SK-N-SH (cell line): ENCODE results near the gene SLC25A47.
"Not testable (repeated sequence)": the region's sequence is repeated elsewhere in the genome, so short reads cannot be mapped to it uniquely, and the experiment has no call there.

ENCODE experiments used
- EP300 ChIP-seq, 2 experiments: IDR thresholded peaks; 2 replicates each; pipeline versions ENCODE4 v1.4.0 to v1.6.1; 2012; ENCODE audit warnings: borderline replicate concordance in 1 of 2, low read depth in 1 of 2, low read length in 1 of 2
- EZH2phosphoT487 ChIP-seq: fragments of 200-600 bp; sonication (generic); IDR thresholded peaks from 2 replicates; pipeline ENCODE4 v1.6.1; 2017; ENCODE audit warnings: low read depth, mixed run types, mild to moderate bottlenecking, antibody characterized with exemption, moderate library complexity, borderline replicate concordance
- GABPA ChIP-seq: IDR thresholded peaks from 2 replicates; pipeline ENCODE4 v1.4.0; 2012; ENCODE audit warnings: low read depth, mild to moderate bottlenecking
- RFX5 ChIP-seq: IDR thresholded peaks from 2 replicates; pipeline ENCODE4 v1.6.1; 2012; ENCODE audit warnings: mild to moderate bottlenecking, improper control_type of control experiment, low read length
- SIN3A ChIP-seq: IDR thresholded peaks from 2 replicates; pipeline ENCODE4 v1.6.1; 2012; ENCODE audit warnings: low read depth, mild to moderate bottlenecking, low read length, moderate library complexity, borderline replicate concordance
- YY1 ChIP-seq: IDR thresholded peaks from 2 replicates; pipeline ENCODE4 v1.4.0; 2012; ENCODE audit warnings: low read depth, mild to moderate bottlenecking
- TF ChIP-seq, protein P1 (sequence below): fragments of 200-600 bp; sonication (generic); IDR thresholded peaks from 2 replicates; pipeline ENCODE4 v1.6.1; 2017; ENCODE audit warnings: antibody characterized with exemption, mild to moderate bottlenecking, moderate library complexity
- TF ChIP-seq, protein P2 (sequence below): IDR thresholded peaks from 2 replicates; pipeline ENCODE4 v1.4.0; 2012; ENCODE audit warnings: low read depth
- TF ChIP-seq, protein P3 (sequence below): IDR thresholded peaks from 2 replicates; pipeline ENCODE4 v1.6.1; 2012; ENCODE audit warnings: mild to moderate bottlenecking, low read depth, low read length, moderate library complexity

DNA sequence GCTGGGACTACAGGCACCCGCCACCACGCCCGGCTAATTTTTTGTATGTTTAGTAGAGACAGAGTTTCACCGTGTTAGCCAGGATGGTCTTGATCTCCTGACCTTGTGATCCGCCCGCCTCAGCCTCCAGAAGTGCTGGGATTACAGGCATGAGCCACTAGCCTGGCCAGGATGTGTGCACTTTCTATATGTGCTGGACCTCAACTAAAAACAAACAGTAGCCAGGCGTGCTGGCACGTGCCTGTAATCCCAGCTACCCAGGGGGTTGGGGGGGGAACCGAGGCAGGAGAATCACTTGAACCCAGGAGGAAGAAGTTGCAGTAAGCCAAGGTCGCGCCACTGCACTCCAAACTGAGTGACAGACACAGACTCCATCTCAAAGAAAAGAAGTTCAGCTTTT, 26.4 kb upstream of the SLC25A47 start:
- TF ChIP-seq, protein P1, sequence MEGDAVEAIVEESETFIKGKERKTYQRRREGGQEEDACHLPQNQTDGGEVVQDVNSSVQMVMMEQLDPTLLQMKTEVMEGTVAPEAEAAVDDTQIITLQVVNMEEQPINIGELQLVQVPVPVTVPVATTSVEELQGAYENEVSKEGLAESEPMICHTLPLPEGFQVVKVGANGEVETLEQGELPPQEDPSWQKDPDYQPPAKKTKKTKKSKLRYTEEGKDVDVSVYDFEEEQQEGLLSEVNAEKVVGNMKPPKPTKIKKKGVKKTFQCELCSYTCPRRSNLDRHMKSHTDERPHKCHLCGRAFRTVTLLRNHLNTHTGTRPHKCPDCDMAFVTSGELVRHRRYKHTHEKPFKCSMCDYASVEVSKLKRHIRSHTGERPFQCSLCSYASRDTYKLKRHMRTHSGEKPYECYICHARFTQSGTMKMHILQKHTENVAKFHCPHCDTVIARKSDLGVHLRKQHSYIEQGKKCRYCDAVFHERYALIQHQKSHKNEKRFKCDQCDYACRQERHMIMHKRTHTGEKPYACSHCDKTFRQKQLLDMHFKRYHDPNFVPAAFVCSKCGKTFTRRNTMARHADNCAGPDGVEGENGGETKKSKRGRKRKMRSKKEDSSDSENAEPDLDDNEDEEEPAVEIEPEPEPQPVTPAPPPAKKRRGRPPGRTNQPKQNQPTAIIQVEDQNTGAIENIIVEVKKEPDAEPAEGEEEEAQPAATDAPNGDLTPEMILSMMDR, result not testable (repeated sequence)
- TF ChIP-seq, protein P2, sequence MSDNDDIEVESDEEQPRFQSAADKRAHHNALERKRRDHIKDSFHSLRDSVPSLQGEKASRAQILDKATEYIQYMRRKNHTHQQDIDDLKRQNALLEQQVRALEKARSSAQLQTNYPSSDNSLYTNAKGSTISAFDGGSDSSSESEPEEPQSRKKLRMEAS, result not testable (repeated sequence)
- TF ChIP-seq EP300 (IDR thresholded peaks at IDR 0.05; ENCODE audit: borderline replicate concordance in 1 of 2, low read depth in 1 of 2, low read length in 1 of 2); GABPA; EZH2phosphoT487; RFX5; SIN3A; YY1: not testable (repeated sequence)
- TF ChIP-seq, protein P3, sequence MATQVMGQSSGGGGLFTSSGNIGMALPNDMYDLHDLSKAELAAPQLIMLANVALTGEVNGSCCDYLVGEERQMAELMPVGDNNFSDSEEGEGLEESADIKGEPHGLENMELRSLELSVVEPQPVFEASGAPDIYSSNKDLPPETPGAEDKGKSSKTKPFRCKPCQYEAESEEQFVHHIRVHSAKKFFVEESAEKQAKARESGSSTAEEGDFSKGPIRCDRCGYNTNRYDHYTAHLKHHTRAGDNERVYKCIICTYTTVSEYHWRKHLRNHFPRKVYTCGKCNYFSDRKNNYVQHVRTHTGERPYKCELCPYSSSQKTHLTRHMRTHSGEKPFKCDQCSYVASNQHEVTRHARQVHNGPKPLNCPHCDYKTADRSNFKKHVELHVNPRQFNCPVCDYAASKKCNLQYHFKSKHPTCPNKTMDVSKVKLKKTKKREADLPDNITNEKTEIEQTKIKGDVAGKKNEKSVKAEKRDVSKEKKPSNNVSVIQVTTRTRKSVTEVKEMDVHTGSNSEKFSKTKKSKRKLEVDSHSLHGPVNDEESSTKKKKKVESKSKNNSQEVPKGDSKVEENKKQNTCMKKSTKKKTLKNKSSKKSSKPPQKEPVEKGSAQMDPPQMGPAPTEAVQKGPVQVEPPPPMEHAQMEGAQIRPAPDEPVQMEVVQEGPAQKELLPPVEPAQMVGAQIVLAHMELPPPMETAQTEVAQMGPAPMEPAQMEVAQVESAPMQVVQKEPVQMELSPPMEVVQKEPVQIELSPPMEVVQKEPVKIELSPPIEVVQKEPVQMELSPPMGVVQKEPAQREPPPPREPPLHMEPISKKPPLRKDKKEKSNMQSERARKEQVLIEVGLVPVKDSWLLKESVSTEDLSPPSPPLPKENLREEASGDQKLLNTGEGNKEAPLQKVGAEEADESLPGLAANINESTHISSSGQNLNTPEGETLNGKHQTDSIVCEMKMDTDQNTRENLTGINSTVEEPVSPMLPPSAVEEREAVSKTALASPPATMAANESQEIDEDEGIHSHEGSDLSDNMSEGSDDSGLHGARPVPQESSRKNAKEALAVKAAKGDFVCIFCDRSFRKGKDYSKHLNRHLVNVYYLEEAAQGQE, result not testable (repeated sequence)
